Germinal center (tissue), 1 donor: ENCODE measurements around the gene CLOCK.

ENCODE experiments used
- DNase-seq: peaks from one replicate; pipeline ENCODE4 v3.0.0; 2012; ENCODE audit warnings: mixed read lengths, low spot score

The CLOCK gene

GRCh38 chr4:55380576-55380975, 166.1 kb downstream of the CLOCK start:
- no peak for DNase-seq

DNA sequence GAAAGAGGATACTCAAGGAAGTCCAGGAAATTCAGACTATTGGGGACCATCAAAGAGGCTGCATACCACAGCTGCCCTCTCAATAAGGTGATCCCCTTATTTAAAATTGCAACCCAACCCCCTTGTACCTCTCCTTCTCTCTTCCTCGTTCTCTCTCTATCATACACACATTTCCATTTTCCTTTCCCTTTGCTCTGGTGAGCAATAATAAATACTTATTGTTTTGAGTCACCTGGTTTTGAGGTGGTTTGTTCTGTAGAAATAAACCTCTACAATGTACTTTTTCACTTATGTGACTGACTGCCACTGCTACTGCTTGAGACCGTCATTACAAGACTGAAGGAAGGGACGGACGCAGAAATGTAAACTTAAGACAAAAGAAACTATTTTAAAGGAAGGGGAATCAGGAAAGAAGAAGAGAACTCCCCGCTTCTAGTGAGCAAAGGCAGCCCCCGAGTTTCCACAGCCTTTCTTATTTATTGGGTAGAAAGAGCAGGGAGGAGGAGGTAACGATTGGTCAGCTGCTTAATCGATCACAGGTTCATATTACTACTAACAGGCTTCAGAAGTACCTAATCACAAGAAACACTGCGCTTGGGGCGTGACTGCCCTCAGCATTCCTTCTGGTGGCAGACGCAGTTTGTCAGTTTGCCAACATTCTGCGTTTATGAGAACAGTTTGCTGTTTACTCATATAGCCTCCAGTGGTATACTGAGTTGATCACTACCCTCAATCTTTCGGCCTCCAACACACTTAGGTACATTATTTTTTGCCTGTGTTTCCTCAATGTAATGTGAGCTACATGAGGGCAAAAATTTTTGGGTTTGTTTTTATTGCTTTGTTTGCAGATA, 167.9 kb downstream of the CLOCK start:
- no peak for DNase-seq
